CD14-positive monocyte (primary cell): ENCODE results near the gene C16orf74. TPM values are rescaled to one million over a fixed set of nuclear protein-coding genes. Genes with fewer than 3 reads are reported as not detected.
A peak's percentile ranks its signal among the peaks of the same experiment; 100 is the strongest.

Experiments
- DNase-seq, 3 donors: peaks; one replicate each; pipeline ENCODE4 v3.0.0-alpha.2; 2011 to 2022
- H2AFZ ChIP-seq: 2 replicates; pipeline ENCODE4 v1.6.0; 2012; ENCODE audit warnings: mild to moderate bottlenecking, low read depth, low read length, inconsistent platforms; ENCODE audit not compliant: insufficient read depth, poor library complexity, severe bottlenecking
- H3K27ac ChIP-seq, 2 donors: 1 replicate in 1 of 2; 2 replicates in 1 of 2; pipeline ENCODE4 v1.5.1; 2012 to 2013; ENCODE audit warnings: low read length in 2 of 2, control low read depth in 1 of 2, inconsistent platforms in 1 of 2, low read depth in 1 of 2, mild to moderate bottlenecking in 1 of 2
- H3K27me3 ChIP-seq, 2 donors: one replicate each; pipeline versions ENCODE4 v1.6.0 to v1.6.1; 2011 to 2013; ENCODE audit warnings: low read length in 2 of 2; ENCODE audit not compliant: control insufficient read depth in 2 of 2, insufficient read depth in 2 of 2
- H3K36me3 ChIP-seq, 2 donors: replicated peaks in 1 of 2; 1 replicate in 1 of 2; 2 replicates in 1 of 2; pipeline versions ENCODE4 v1.5.1 to v1.6.1; 2012 to 2013; ENCODE audit warnings: low read length in 2 of 2, control low read depth in 1 of 2, inconsistent platforms in 1 of 2, mild to moderate bottlenecking in 1 of 2; ENCODE audit not compliant: insufficient read depth in 2 of 2, control insufficient read depth in 1 of 2
- H3K4me1 ChIP-seq, 2 donors: 1 replicate in 1 of 2; 2 replicates in 1 of 2; pipeline versions ENCODE4 v1.5.1 to v1.6.1; 2012 to 2013; ENCODE audit warnings: low read length in 2 of 2, control low read depth in 1 of 2, inconsistent platforms in 1 of 2, mild to moderate bottlenecking in 1 of 2, moderate library complexity in 1 of 2; ENCODE audit not compliant: insufficient read depth in 2 of 2, control insufficient read depth in 1 of 2
- H3K4me2 ChIP-seq: replicated peaks from 2 replicates; pipeline ENCODE3; 2012; ENCODE audit warnings: low read length, moderate library complexity, mild to moderate bottlenecking; ENCODE audit not compliant: poor library complexity, severe bottlenecking; ENCODE audit errors: extremely low read depth
- H3K4me3 ChIP-seq, 3 experiments: fragments of 200-600 bp in 1 of 3; sonication (generic) in 1 of 3; replicated peaks in 1 of 3; 1 replicate in 2 of 3; 2 replicates in 1 of 3; pipeline ENCODE4 v1.5.1; 2011 to 2013; ENCODE audit warnings: low read length in 3 of 3, mild to moderate bottlenecking in 3 of 3, control low read depth in 2 of 3, low read depth in 2 of 3, inconsistent platforms in 1 of 3, moderate library complexity in 1 of 3
- H3K79me2 ChIP-seq: 2 replicates; pipeline ENCODE4 v1.6.0; 2012; ENCODE audit warnings: mild to moderate bottlenecking, control low read depth, inconsistent platforms, low read length, moderate library complexity; ENCODE audit not compliant: insufficient read depth
- H3K9ac ChIP-seq: 2 replicates; pipeline ENCODE4 v1.6.0; 2017; ENCODE audit warnings: low read length, mild to moderate bottlenecking; ENCODE audit not compliant: insufficient read depth, poor library complexity, severe bottlenecking
- H3K9me3 ChIP-seq, 2 donors: replicated peaks in 1 of 2; 1 replicate in 1 of 2; 2 replicates in 1 of 2; pipeline versions ENCODE4 v1.5.1 to v1.6.1; 2012 to 2013; ENCODE audit warnings: low read length in 2 of 2, control low read depth in 1 of 2; ENCODE audit not compliant: control insufficient read depth in 1 of 2, insufficient read depth in 1 of 2
- H4K20me1 ChIP-seq: 2 replicates; pipeline ENCODE4 v1.6.0; 2012; ENCODE audit warnings: mild to moderate bottlenecking, low read length, control low read depth, moderate library complexity; ENCODE audit not compliant: insufficient read depth
- H3K27ac Mint-ChIP-seq, 7 donors: one replicate each; pipeline ENCODE4 v1.8.0; 2020; ENCODE audit warnings: mild to moderate bottlenecking in 7 of 7, mixed read lengths in 7 of 7, moderate library complexity in 6 of 7, inconsistent platforms in 2 of 7
- H3K27me3 Mint-ChIP-seq, 3 donors: one replicate each; pipeline ENCODE4 v1.8.0; 2021 to 2022; ENCODE audit warnings: low read depth in 3 of 3, mild to moderate bottlenecking in 3 of 3, mixed read lengths in 3 of 3, moderate library complexity in 3 of 3, inconsistent platforms in 1 of 3
- H3K36me3 Mint-ChIP-seq, 2 donors: one replicate each; pipeline ENCODE4 v1.8.0; 2020; ENCODE audit warnings: mixed read lengths in 2 of 2, inconsistent platforms in 1 of 2, mild to moderate bottlenecking in 1 of 2
- H3K4me1 Mint-ChIP-seq: one replicate; pipeline ENCODE4 v1.8.0; 2020; ENCODE audit warnings: mild to moderate bottlenecking, mixed read lengths
- H3K4me3 Mint-ChIP-seq, 2 donors: one replicate each; pipeline ENCODE4 v1.8.0; 2020; ENCODE audit warnings: mild to moderate bottlenecking in 2 of 2, mixed read lengths in 2 of 2, moderate library complexity in 1 of 2
- H3K9me3 Mint-ChIP-seq, 7 donors: one replicate each; pipeline ENCODE4 v1.8.0; 2020 to 2022; ENCODE audit warnings: mixed read lengths in 7 of 7, mild to moderate bottlenecking in 6 of 7, moderate library complexity in 6 of 7, inconsistent platforms in 2 of 7
- CTCF ChIP-seq: fragments of 200-600 bp; IDR thresholded peaks from one replicate; pipeline ENCODE4 v1.8.0; 2022; ENCODE audit warnings: antibody characterized with exemption, mild to moderate bottlenecking
- WGBS: methylation state at CpG from one replicate; pipeline ENCODE4 v1.1.5; 2013; ENCODE audit warnings: missing lambda C conversion rate; ENCODE audit not compliant: insufficient coverage; 5-methylcytosine and 5-hydroxymethylcytosine counted together
- intact Hi-C, 2 donors: fragments of 100-400 bp; cut with micrococcal nuclease; formaldehyde crosslinking; loops; one replicate each; pipeline versions ENCODE4 v1.15.0 to v1.15.1; 2023
- polyA plus RNA-seq, 3 donors: library from polyadenylated mRNA; depleted of rRNA in 1 of 3; unstranded in 2 of 3; stranded (reverse) in 1 of 3; fragments of 300-500 nt in 2 of 3; fragments of >200 nt in 1 of 3; fragmentation: Illumina TruSeq in 2 of 3; gene quantifications; 1 replicate in 2 of 3; 2 replicates in 1 of 3; pipeline ENCODE4 v1.2.3, GENCODE V29; 2012 to 2021

The C16orf74 gene
- polyA plus RNA-seq, 3 donors = 11.3 to 26.6 (median 24.1) TPM

GRCh38 chr16:85768199-85768598 is 17.3 kb upstream of the C16orf74 start:
- H3K9me3 ChIP-seq = no peaks in the 10 kb centered on the region
- Mint-ChIP-seq H3K9me3 (peaks cover 0 to 1% (median 0%) of the 10 kb centered on the region in 7 donors), H3K4me3 (no peak overlapping the region), H3K36me3 (peaks cover 0 to 17% of the 10 kb centered on the region in 2 donors), H3K27ac (peak overlapping the region in 1 of 7 donors; percentile 15), H3K4me1 (peaks cover 25% of the 10 kb centered on the region), H3K27me3 (peaks cover 8 to 14% (median 8%) of the 10 kb centered on the region in 3 donors)
- no peak for DNase-seq
- intact Hi-C loops = no loop called here
- H4K20me1 ChIP-seq = no peaks in the 10 kb centered on the region
- no peak overlapping the region for H3K9ac ChIP-seq
- H3K79me2 ChIP-seq = no peaks in the 10 kb centered on the region
- no peak for TF ChIP-seq CTCF
- no peak overlapping the region for H2AFZ ChIP-seq
- H3K27ac ChIP-seq = no peak overlapping the region
- H3K4me2 ChIP-seq = no peak overlapping the region
- H3K36me3 ChIP-seq = no peaks in the 10 kb centered on the region
- no peaks in the 10 kb centered on the region for H3K27me3 ChIP-seq
- H3K4me3 ChIP-seq = no peak overlapping the region
- peaks cover 13 to 22% of the 10 kb centered on the region in 2 donors for H3K4me1 ChIP-seq
- 80% methylated on average over 1 of the region's 2 CpGs for WGBS

GRCh38 chr16:85767531-85767930 is 16.6 kb upstream of the C16orf74 start:
- Histone ChIP-seq H2AFZ (no peak overlapping the region), H3K9ac (no peak overlapping the region), H3K4me3 (no peak overlapping the region), H3K79me2 (no peaks in the 10 kb centered on the region), H3K9me3 (no peaks in the 10 kb centered on the region), H4K20me1 (no peaks in the 10 kb centered on the region), H3K36me3 (no peaks in the 10 kb centered on the region), H3K27me3 (no peaks in the 10 kb centered on the region), H3K4me1 (peaks cover 19 to 29% of the 10 kb centered on the region in 2 donors), H3K4me2 (no peak overlapping the region), H3K27ac (no peak overlapping the region)
- 48% methylated on average over 5 of the region's 8 CpGs for WGBS
- H3K27ac Mint-ChIP-seq = peak overlapping the region in 2 of 7 donors; percentile 28 to 80
- peaks cover 30% of the 10 kb centered on the region for H3K4me1 Mint-ChIP-seq
- peaks cover 8 to 14% (median 8%) of the 10 kb centered on the region in 3 donors for H3K27me3 Mint-ChIP-seq
- peak overlapping the region in 1 of 2 donors; percentile 36 for H3K4me3 Mint-ChIP-seq
- intact Hi-C loops = no loop called here
- peaks cover 0 to 1% (median 0%) of the 10 kb centered on the region in 7 donors for H3K9me3 Mint-ChIP-seq
- peak in 2 of 3 donors; percentile 35 to 41 for DNase-seq
- H3K36me3 Mint-ChIP-seq = peaks cover 0 to 17% of the 10 kb centered on the region in 2 donors
- no peak for TF ChIP-seq CTCF
